T-helper 2 cell treated with Interferon-gamma antibody and Interleukin-4, amounts not matched to agents 100 ng/mL and 5 ng/mL, for 36 hours (primary cell): ENCODE measurements around the gene HNRNPA0. TPM values are rescaled to one million over a fixed set of nuclear protein-coding genes. Genes with fewer than 3 reads are reported as not detected.

Experiments
- intact Hi-C: fragments of 100-400 bp; cut with micrococcal nuclease; formaldehyde crosslinking; loops from one replicate; pipeline ENCODE4 v1.15.1; 2023
- total RNA-seq: library from RNA; stranded (reverse); gene quantifications from 2 replicates; pipeline ENCODE4 v1.2.3, GENCODE V29; 2022

Gene HNRNPA0
- total RNA-seq, 1 donor from 2014 or later, result 31.3 TPM

DNA sequence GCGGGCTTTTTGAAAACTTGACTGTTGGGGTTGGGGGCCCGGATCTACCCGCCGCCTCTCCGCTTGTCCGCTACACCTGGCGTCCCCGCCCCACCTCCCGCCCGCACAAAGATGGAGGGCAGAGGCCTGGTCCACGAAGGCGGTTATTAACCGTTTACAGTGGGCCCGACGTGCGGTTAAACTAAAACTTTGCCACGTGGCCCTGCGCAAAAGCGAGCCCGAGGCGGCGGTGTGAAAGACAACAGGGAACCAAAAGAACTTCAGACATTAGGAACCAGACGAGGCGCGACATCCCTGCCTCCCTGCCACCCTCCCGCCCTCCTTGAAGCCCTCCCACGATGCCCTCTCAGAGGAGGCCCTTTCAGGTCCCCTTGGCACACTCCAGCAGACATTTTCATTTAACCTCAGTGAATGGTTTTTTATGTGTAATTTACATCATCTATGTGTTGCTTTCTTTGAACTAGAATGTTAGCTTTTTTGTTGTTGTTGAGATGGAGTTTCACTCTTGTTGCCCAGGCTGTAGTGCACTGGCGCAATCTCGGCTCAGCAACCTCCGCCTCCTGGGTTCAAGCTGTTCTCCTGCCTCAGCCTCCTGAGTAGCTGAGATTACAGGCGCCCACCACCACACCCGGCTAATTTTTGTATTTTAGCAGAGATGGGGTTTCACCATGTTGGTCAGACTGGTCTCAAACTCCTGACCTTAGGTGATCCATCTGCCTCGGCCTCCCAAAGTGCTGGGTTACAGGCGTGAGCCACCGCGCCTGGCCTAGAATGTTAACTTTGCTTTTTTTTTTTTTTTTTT is 999 bp upstream of the HNRNPA0 start:
- intact Hi-C loops, result loop anchor here (1.0 to 10.0 kb wide), 9 partner anchors 18 to 1540 kb away; partner anchors contain the start of genes EGR1, ETF1, FAM13B and HSPA9

DNA sequence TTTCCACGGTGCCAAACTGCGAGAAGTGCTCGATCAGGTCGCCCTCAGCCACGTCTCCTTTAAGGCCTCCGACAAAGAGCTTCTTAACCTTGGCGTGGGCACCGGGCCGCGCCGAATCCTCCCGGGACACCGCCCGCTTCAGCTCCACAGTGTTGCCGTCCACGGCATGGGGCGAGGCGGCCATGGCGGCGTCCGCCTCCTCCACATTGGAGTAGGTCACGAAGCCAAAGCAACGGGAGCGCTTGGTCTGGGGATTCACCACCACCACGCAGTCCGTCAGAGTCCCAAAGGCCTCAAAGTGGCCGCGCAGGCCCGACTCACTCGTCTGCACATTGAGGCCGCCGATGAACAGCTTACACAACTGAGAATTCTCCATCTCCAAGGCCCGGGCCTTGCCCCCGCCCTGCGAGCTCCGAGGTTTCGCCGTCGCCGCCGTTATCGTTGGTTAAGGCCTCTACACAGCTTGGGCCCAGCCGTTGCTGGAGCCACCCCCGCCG is 424 bp downstream of the HNRNPA0 start:
- intact Hi-C loops, result loop anchor here (1.0 to 10.0 kb wide), 9 partner anchors 17 to 1541 kb away; partner anchors contain the start of genes EGR1, ETF1, FAM13B and HSPA9

- intact Hi-C loops, result loop anchor here (5.0 to 10.0 kb wide), 5 partner anchors 56 to 1542 kb away; partner anchors contain the start of genes EGR1, HSPA9, MATR3 and NME5
Measured at GRCh38 chr5:137752905-137753690, 1.1 kb downstream of the HNRNPA0 start.

DNA sequence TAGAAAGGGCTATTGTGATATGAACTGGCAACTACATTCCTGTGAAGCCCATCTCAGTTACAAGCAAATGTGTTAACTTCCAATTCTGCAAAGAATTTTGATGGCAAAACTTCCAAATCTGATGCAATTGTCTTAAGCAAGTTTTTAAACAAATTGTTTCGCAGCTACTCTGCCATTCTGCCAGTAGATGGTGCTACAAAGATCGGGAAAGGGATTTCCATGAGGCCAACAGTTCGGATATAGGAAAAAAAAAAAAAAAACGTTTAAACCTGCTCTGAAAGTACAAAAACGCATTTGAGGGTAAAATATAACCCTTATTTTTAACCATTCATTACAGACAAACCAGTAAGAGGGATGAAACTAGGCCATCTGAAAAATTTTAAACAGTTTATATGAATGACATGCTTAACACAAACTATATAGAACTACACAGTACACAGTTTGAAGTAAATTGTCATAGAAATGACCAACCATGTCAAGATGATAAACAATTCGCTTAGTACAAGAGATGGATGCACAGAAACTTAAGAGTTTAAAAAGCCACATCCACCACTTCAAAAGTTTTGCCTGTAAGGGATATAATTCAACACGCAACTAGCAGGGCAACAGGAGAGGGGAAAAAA is 2.2 kb downstream of the HNRNPA0 start:
- intact Hi-C loops, result loop anchor here (5.0 to 10.0 kb wide), 5 partner anchors 55 to 1543 kb away; partner anchors contain the start of genes EGR1, HSPA9, MATR3 and NME5

- intact Hi-C loops, result loop anchor here (5.0 to 10.0 kb wide), 5 partner anchors 53 to 1544 kb away; partner anchors contain the start of genes EGR1, HSPA9, MATR3 and NME5
Measured at GRCh38 chr5:137750436-137750835, 3.7 kb downstream of the HNRNPA0 start.

DNA sequence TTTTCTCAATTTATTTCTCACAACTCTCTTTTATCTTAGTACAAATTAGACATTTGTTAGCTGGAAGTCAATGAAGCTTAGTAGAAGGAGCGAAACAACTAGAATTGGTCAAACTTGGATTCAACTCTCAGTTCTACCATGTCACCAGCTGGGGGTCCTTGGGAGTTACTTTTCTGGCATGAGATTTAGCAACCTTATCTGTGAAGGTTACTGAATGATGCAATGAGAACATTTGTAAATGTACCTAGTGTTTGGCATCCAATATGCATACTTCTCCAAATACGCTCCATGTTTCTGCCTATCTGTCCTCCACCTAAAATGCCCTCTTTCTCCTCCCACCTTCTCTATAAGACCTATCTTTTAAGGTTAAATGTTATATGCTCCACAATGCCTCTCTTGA is 6.3 kb downstream of the HNRNPA0 start:
- intact Hi-C loops, result no loop called here

GRCh38 chr5:137743031-137743640 is 11.0 kb downstream of the HNRNPA0 start:
- intact Hi-C loops, result loop anchor here (1.0 kb wide), 2 partner anchors 83 to 114 kb away; no protein-coding TSS in a partner anchor

DNA sequence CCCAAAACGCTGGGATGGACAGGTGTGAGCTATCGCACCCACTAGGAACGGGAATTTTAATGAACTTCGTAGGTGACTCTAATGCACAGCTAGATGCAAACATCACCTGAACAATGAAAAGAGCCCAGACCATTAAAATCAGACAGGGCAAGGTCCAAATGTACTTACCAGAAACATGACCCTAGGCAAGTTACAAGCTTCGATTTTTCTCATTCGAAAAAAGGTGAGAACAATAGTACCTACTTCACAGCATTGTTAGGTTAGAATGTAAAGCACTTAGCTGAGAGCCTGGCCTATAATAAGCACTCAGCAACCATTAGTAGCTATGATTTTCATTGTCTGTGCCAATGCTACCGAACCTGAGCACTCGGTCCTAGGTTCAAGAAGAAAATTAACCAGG is 12.4 kb downstream of the HNRNPA0 start:
- intact Hi-C loops, result no loop called here

DNA sequence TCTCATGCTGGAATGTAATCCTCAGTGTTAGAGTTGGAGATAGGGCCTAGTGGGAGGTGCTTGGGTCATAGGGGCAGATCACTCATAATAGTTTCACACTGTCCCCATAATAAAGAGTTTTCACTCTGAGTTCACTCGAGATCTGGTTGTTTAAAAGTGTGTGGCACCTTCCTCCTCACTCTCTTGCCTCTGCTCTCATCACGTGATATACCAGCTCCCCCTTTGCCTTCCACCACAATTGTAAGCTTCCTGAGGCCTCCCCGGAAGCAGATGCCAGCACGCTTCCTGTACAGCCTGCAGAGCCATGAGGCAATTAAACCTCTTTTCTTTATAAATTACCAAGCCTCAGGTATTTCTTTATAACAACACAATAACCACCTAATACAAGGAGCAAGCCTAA is 14.4 kb downstream of the HNRNPA0 start:
- intact Hi-C loops, result no loop called here

- intact Hi-C loops, result no loop called here
Measured at GRCh38 chr5:137738947-137739346, 15.2 kb downstream of the HNRNPA0 start.

GRCh38 chr5:137737349-137738131 is 16.6 kb downstream of the HNRNPA0 start:
- intact Hi-C loops, result loop anchor here (2.0 kb wide), 1 partner anchor 17 kb away; the partner anchor contains the start of gene HNRNPA0

DNA sequence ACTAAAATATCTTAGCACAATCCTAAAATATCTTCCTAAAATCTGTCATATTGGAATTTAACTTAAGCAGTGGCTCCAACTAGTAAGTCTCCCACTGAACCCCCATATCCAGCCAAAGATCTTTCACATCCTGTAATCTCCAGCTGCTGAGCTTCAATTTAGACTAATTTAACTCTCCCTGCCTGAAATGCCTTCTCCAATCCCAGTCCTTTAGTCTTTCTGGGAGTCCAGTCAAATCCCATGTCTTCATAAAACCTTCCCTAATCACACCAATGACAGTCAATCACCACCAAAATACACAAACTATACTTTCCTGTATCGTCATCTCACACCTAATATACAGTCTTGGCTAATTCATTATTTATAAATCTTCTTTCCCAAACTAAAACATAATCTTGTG is 17.7 kb downstream of the HNRNPA0 start:
- intact Hi-C loops, result loop anchor here (2.0 kb wide), 1 partner anchor 18 kb away; the partner anchor contains the start of gene HNRNPA0

- intact Hi-C loops, result loop anchor here (1.0 to 2.0 kb wide), 2 partner anchors 19 to 39 kb away; partner anchors contain the start of gene HNRNPA0
Measured at GRCh38 chr5:137735555-137736284, 18.4 kb downstream of the HNRNPA0 start, which contains the start of gene KLHL3. TSS of gene KLHL3 (minus strand) at chr5:137736089. CDS start at chr5:137735646, 443 bp downstream.

DNA sequence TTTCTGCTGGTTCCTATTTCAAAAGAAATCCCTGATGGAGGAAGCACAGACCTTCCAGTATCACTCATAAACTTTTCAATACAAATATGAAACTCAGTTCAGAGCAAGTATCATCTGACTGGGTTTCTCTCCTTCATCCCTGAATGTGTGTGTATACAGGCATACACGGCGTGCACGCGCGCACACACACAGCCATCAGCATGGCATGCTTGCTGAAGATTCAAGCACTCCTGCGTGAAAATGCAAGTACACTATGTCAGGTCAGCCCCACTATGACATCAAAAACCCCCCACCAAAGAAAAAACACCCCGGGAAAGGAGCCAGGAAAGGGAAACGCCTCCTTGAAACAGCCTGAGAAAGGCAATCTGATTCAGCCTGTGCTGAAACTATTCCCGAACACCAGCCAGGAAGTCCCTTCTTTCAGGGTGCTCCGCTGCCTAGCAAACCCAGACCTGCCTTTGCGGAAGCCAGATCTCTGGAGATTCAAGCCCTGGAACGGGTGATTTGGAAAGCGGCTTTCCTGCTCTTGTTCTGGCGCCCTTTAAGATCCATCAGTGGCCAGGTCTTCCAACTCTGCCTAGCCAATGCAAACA is 19.1 kb downstream of the HNRNPA0 start:
- intact Hi-C loops, result loop anchor here (1.0 kb wide), 1 partner anchor 39 kb away; no protein-coding TSS in a partner anchor

DNA sequence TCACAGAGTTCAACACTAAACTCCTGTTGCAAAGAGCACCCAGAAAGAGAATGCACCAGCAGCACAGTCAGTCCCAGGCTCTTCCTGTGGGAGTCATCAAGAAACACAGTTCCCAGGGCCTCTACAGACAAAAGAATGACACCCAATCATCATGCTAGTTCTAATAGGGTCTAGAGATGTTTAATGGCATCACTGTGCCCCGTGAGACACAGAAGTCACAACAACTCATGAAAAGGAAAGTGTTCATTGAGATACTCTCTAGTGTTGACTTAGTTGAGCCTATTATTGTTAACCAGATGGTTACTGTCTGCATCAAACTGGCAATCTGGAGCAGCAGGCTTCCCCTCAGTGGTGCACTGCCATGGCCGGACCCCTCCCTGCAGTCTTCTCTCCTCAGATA is 19.8 kb downstream of the HNRNPA0 start:
- intact Hi-C loops, result no loop called here

- intact Hi-C loops, result no loop called here
Measured at GRCh38 chr5:137733922-137734321, 20.2 kb downstream of the HNRNPA0 start.

- intact Hi-C loops, result no loop called here
Measured at GRCh38 chr5:137733006-137733405, 21.2 kb downstream of the HNRNPA0 start.

- intact Hi-C loops, result no loop called here
Measured at GRCh38 chr5:137731176-137731575, 23.0 kb downstream of the HNRNPA0 start.
